Measurements from ENCODE around the gene TMPRSS6. TPM values are rescaled to one million over a fixed set of nuclear protein-coding genes. Genes with fewer than 3 reads are reported as not detected.

TMPRSS6 gene
- total RNA-seq, 1 experiment from 2014 or later = not detected

- no peaks in the 10 kb centered on the region for H3K27me3 ChIP-seq (ENCODE audit: low read length)
Observed at GRCh38 chr22:37069319-37069718, 40.2 kb downstream of the TMPRSS6 start.

DNA sequence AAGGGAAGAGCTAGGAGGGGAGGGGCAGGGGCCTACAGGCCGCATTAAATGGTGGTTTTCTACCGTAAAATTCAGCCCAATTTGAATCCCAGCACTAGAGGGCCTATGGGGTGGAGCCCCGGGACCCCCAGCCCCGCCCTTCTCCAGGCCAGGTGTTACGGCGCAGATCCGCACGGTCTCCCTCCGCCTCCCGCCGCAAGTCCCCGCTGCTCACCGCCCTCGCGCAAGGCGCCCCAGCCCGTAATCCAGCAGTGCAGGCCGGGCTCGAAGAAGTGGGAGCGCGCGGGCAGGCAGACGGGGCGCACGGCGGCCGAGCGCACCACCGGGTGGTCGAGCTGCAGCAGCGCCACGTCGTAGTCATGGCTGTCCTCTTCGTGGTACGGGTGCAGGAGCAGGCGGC is 40.7 kb downstream of the TMPRSS6 start:
- Histone ChIP-seq H3K27me3 (ENCODE audit: low read length) (no peaks in the 10 kb centered on the region), H3K4me1 (ENCODE audit: low read length) (no peaks in the 10 kb centered on the region), H3K36me3 (ENCODE audit: insufficient read depth, low read length) (no peaks in the 10 kb centered on the region), H2AFZ (ENCODE audit: low read length) (no peak overlapping the region), H3K9me2 (replicated peaks; ENCODE audit: insufficient read depth, low read length) (no peaks in the 10 kb centered on the region), H4K20me1 (ENCODE audit: insufficient read depth, low read depth, low read length) (no peaks in the 10 kb centered on the region), H3K4me3 (ENCODE audit: low read length) (no peak overlapping the region), H3K9me3 (ENCODE audit: low read length) (no peaks in the 10 kb centered on the region), H3K4me2 (ENCODE audit: low read depth, low read length, poor library complexity, severe bottlenecking) (no peak overlapping the region), H3K9ac (ENCODE audit: low read length) (no peak overlapping the region), H3K27ac (ENCODE audit: low read length) (no peak overlapping the region), H3K79me2 (ENCODE audit: low read length) (no peaks in the 10 kb centered on the region)
- DNase-seq = no peak

More at GRCh38 chr22:37069319-37069718, 40.2 kb downstream of the TMPRSS6 start:
- Histone ChIP-seq H2AFZ (ENCODE audit: low read length) (no peak overlapping the region), H3K9me2 (replicated peaks; ENCODE audit: insufficient read depth, low read length) (no peaks in the 10 kb centered on the region), H3K27ac (ENCODE audit: low read length) (no peak overlapping the region), H3K79me2 (ENCODE audit: low read length) (no peaks in the 10 kb centered on the region), H3K9me3 (ENCODE audit: low read length) (no peaks in the 10 kb centered on the region), H3K36me3 (ENCODE audit: insufficient read depth, low read length) (no peaks in the 10 kb centered on the region), H3K4me3 (ENCODE audit: low read length) (no peak overlapping the region), H4K20me1 (ENCODE audit: insufficient read depth, low read depth, low read length) (no peaks in the 10 kb centered on the region), H3K9ac (ENCODE audit: low read length) (no peak overlapping the region), H3K4me2 (ENCODE audit: low read depth, low read length, poor library complexity, severe bottlenecking) (no peak overlapping the region), H3K4me1 (ENCODE audit: low read length) (no peaks in the 10 kb centered on the region)
- DNase-seq = no peak

DNA sequence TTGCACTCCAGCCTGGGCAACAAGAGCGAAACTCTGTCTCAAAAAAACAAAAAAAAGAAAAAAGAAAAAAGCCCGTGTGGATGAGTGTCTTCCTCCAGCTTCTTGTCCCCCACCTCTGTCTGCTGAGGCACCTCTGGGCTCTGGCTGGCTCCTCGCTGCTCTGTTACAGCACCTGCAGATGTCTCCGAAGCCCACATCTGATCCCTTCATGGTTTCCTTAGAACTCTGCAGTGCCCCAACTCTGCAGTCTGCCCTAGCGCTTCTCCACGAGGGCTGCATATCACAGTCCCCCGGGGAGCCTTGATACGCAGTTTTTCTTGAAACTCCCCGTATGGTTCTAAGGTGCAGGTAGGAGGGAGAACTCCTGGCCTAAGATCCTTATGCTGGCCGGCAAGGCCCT is 42.1 kb downstream of the TMPRSS6 start:
- Histone ChIP-seq H3K4me2 (ENCODE audit: low read depth, low read length, poor library complexity, severe bottlenecking) (no peak overlapping the region), H3K4me1 (ENCODE audit: low read length) (peaks cover 13% of the 10 kb centered on the region), H4K20me1 (ENCODE audit: insufficient read depth, low read depth, low read length) (no peaks in the 10 kb centered on the region), H3K9me3 (ENCODE audit: low read length) (no peaks in the 10 kb centered on the region), H3K27me3 (ENCODE audit: low read length) (no peaks in the 10 kb centered on the region), H3K27ac (ENCODE audit: low read length) (no peak overlapping the region), H3K79me2 (ENCODE audit: low read length) (no peaks in the 10 kb centered on the region), H3K4me3 (ENCODE audit: low read length) (no peak overlapping the region), H3K36me3 (ENCODE audit: insufficient read depth, low read length) (no peaks in the 10 kb centered on the region), H3K9me2 (replicated peaks; ENCODE audit: insufficient read depth, low read length) (no peaks in the 10 kb centered on the region), H3K9ac (ENCODE audit: low read length) (no peak overlapping the region), H2AFZ (ENCODE audit: low read length) (no peak overlapping the region)
- DNase-seq = no peak

GRCh38 chr22:37065961-37066360 is 43.6 kb downstream of the TMPRSS6 start:
- H3K4me2 ChIP-seq (ENCODE audit: low read depth, low read length, poor library complexity, severe bottlenecking) = no peak overlapping the region
- no peak overlapping the region for H3K27ac ChIP-seq (ENCODE audit: low read length)
- peaks cover 19% of the 10 kb centered on the region for H3K4me1 ChIP-seq (ENCODE audit: low read length)

GRCh38 chr22:37065180-37065579 is 44.3 kb downstream of the TMPRSS6 start:
- Histone ChIP-seq H3K79me2 (ENCODE audit: low read length) (no peaks in the 10 kb centered on the region), H3K4me3 (ENCODE audit: low read length) (no peak overlapping the region), H2AFZ (ENCODE audit: low read length) (no peak overlapping the region), H3K9ac (ENCODE audit: low read length) (no peak overlapping the region), H3K9me3 (ENCODE audit: low read length) (no peaks in the 10 kb centered on the region), H3K4me1 (ENCODE audit: low read length) (peaks cover 19% of the 10 kb centered on the region), H3K27ac (ENCODE audit: low read length) (no peak overlapping the region), H3K36me3 (ENCODE audit: insufficient read depth, low read length) (no peaks in the 10 kb centered on the region), H3K4me2 (ENCODE audit: low read depth, low read length, poor library complexity, severe bottlenecking) (no peak overlapping the region), H3K9me2 (replicated peaks; ENCODE audit: insufficient read depth, low read length) (no peaks in the 10 kb centered on the region), H4K20me1 (ENCODE audit: insufficient read depth, low read depth, low read length) (no peaks in the 10 kb centered on the region), H3K27me3 (ENCODE audit: low read length) (no peaks in the 10 kb centered on the region)
- no peak for DNase-seq

More at GRCh38 chr22:37065961-37066360, 43.6 kb downstream of the TMPRSS6 start:
- no peaks in the 10 kb centered on the region for H3K9me2 ChIP-seq (replicated peaks; ENCODE audit: insufficient read depth, low read length)
- no peak overlapping the region for H2AFZ ChIP-seq (ENCODE audit: low read length)
- H4K20me1 ChIP-seq (ENCODE audit: insufficient read depth, low read depth, low read length) = no peaks in the 10 kb centered on the region
- DNase-seq = no peak
- H3K79me2 ChIP-seq (ENCODE audit: low read length) = no peaks in the 10 kb centered on the region
- H3K9ac ChIP-seq (ENCODE audit: low read length) = no peak overlapping the region
- H3K27me3 ChIP-seq (ENCODE audit: low read length) = no peaks in the 10 kb centered on the region
- no peaks in the 10 kb centered on the region for H3K9me3 ChIP-seq (ENCODE audit: low read length)
- no peaks in the 10 kb centered on the region for H3K36me3 ChIP-seq (ENCODE audit: insufficient read depth, low read length)
- no peak overlapping the region for H3K4me3 ChIP-seq (ENCODE audit: low read length)

GRCh38 chr22:37064553-37064952 is 45.0 kb downstream of the TMPRSS6 start:
- Histone ChIP-seq H3K4me1 (ENCODE audit: low read length) (peaks cover 19% of the 10 kb centered on the region), H4K20me1 (ENCODE audit: insufficient read depth, low read depth, low read length) (no peaks in the 10 kb centered on the region), H3K9me2 (replicated peaks; ENCODE audit: insufficient read depth, low read length) (no peaks in the 10 kb centered on the region), H2AFZ (ENCODE audit: low read length) (no peak overlapping the region), H3K27me3 (ENCODE audit: low read length) (no peaks in the 10 kb centered on the region), H3K79me2 (ENCODE audit: low read length) (no peaks in the 10 kb centered on the region), H3K4me3 (ENCODE audit: low read length) (no peak overlapping the region), H3K9ac (ENCODE audit: low read length) (no peak overlapping the region), H3K36me3 (ENCODE audit: insufficient read depth, low read length) (no peaks in the 10 kb centered on the region), H3K9me3 (ENCODE audit: low read length) (no peaks in the 10 kb centered on the region), H3K4me2 (ENCODE audit: low read depth, low read length, poor library complexity, severe bottlenecking) (no peak overlapping the region), H3K27ac (ENCODE audit: low read length) (no peak overlapping the region)
- DNase-seq = no peak

- Histone ChIP-seq H3K4me2 (ENCODE audit: low read depth, low read length, poor library complexity, severe bottlenecking) (no peak overlapping the region), H3K4me1 (ENCODE audit: low read length) (peaks cover 19% of the 10 kb centered on the region), H3K27ac (ENCODE audit: low read length) (no peak overlapping the region), H3K9me3 (ENCODE audit: low read length) (no peaks in the 10 kb centered on the region), H3K9me2 (replicated peaks; ENCODE audit: insufficient read depth, low read length) (no peaks in the 10 kb centered on the region), H2AFZ (ENCODE audit: low read length) (no peak overlapping the region), H3K9ac (ENCODE audit: low read length) (no peak overlapping the region), H3K4me3 (ENCODE audit: low read length) (no peak overlapping the region), H4K20me1 (ENCODE audit: insufficient read depth, low read depth, low read length) (no peaks in the 10 kb centered on the region), H3K27me3 (ENCODE audit: low read length) (no peaks in the 10 kb centered on the region), H3K79me2 (ENCODE audit: low read length) (no peaks in the 10 kb centered on the region), H3K36me3 (ENCODE audit: insufficient read depth, low read length) (no peaks in the 10 kb centered on the region)
- DNase-seq = peak; percentile 62
Observed at GRCh38 chr22:37063431-37064420, 45.8 kb downstream of the TMPRSS6 start.

DNA sequence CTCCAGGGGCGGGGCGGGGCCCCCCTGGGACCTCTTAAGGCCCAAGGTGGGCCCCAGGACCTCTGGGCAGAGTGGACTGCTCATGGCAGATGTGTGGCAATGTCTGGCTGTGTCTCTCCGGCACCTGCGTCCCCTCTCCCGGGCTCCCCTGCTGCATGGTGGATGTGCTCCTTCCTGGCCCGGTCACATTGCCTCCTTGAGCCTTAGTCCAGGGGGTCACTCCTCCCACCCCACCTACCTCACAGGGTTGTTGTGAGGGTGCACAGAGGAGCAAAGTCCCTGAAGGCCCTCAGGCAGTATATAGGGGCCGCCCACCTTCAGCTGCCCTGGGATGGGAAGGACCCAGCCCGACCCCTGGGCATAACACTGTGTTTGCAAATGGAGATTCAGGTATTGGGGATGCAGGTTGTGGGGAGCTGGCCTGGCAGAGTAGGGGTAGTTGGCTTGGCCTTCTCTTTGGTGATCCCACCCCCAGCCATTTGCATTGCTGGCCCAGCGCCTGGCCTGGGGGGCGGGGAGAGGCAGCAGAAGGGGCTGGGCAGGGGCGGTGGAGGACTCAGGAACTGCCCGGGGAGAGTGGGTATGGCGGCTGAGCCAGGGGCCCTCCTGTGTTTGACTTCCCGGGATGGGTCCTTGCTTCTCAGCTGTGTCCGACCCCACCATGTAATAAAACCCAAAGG is 46.7 kb downstream of the TMPRSS6 start:
- H3K9me3 ChIP-seq (ENCODE audit: low read length) = no peaks in the 10 kb centered on the region
- no peaks in the 10 kb centered on the region for H3K27me3 ChIP-seq (ENCODE audit: low read length)
- no peak overlapping the region for H3K4me2 ChIP-seq (ENCODE audit: low read depth, low read length, poor library complexity, severe bottlenecking)
- H3K4me1 ChIP-seq (ENCODE audit: low read length) = peaks cover 19% of the 10 kb centered on the region
- H2AFZ ChIP-seq (ENCODE audit: low read length) = no peak overlapping the region
- no peak overlapping the region for H3K4me3 ChIP-seq (ENCODE audit: low read length)
- no peak for DNase-seq
- H4K20me1 ChIP-seq (ENCODE audit: insufficient read depth, low read depth, low read length) = no peaks in the 10 kb centered on the region
- no peak overlapping the region for H3K27ac ChIP-seq (ENCODE audit: low read length)
- H3K9ac ChIP-seq (ENCODE audit: low read length) = no peak overlapping the region
- no peaks in the 10 kb centered on the region for H3K9me2 ChIP-seq (replicated peaks; ENCODE audit: insufficient read depth, low read length)
- H3K36me3 ChIP-seq (ENCODE audit: insufficient read depth, low read length) = no peaks in the 10 kb centered on the region
- no peaks in the 10 kb centered on the region for H3K79me2 ChIP-seq (ENCODE audit: low read length)

All from Karpas-422 (cell line).